GM19238 (cell line): Measurements from ENCODE around the gene JARID2.
A peak's percentile ranks its signal among the peaks of the same experiment; 100 is the strongest.
"Not testable (repeated sequence)": the region's sequence is repeated elsewhere in the genome, so short reads cannot be mapped to it uniquely, and the experiment has no call there.

ENCODE experiments used
- DNase-seq: peaks from one replicate; pipeline ENCODE4 v3.0.0; 2011; ENCODE audit warnings: low spot score; ENCODE audit not compliant: insufficient read length

Gene JARID2

DNA sequence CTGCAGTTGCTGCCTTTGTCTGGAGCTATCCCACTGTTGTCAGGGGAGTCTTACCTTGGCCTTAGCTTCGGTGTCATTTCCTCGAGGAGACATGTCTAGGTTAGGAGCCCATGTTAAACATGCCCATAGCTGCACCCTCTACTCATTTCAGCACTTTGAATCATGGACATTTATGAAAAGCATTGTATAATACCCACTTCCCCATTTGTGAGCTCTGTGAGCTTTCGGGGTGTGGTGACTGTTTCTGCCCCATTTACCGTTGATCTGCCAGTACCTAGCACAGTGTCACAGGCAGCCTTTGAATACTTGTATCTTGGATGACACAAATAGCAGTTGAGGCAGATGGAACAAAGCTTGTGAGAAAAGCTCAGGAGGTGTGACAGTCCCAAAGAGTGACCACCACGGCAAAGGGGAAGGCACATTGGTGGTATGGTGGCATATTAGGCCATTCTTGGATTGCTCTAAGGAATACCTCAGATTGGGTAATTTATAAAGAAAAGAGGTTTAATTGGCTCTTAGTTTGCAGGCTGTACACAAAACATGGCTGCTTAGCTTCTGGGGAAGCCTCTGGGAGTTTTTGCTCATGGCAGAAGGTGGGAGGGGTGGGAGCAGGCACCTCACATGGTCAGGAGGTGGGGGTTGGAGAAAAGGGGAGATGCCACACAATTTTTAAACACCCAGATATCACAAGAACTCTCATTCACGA lies 42.0 kb downstream of the JARID2 start:
- peak; percentile 50 for DNase-seq

- DNase-seq = no peak
Measured at GRCh38 chr6:15288856-15289255, 43.0 kb downstream of the JARID2 start.

- DNase-seq = not testable (repeated sequence)
Measured at GRCh38 chr6:15289456-15289855, 43.6 kb downstream of the JARID2 start.

DNA sequence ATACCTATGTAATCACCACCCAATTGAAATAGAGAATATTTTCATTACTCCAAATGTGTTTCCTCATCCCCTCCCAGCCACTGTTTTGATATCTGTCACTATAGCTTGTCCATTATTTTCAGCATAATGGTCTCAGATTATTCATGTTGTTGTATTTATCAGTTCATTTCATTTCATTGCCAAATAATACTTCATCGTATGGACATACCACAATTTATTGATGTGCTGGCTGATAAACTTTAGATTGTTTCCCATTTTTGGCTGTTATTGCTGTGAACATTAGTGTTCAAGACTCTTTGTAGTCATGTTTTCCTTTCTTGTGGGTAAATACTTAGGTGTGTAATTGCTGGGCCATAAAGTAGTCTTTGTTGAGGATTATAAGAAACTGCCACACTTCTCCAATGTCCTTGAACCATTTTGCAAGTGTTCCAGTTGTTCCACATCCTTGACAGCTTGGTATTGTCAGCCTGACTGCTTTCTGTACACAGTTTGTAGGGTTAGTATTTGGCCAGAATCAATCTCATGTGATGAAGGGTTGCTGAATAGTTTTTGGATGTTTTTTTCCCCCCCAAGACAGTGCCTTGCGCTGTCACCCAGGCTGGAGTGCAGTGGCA lies 44.3 kb downstream of the JARID2 start:
- no peak for DNase-seq

- no peak for DNase-seq
Measured at GRCh38 chr6:15290962-15291704, 45.3 kb downstream of the JARID2 start.

GRCh38 chr6:15292721-15293302 lies 46.9 kb downstream of the JARID2 start:
- no peak for DNase-seq

DNA sequence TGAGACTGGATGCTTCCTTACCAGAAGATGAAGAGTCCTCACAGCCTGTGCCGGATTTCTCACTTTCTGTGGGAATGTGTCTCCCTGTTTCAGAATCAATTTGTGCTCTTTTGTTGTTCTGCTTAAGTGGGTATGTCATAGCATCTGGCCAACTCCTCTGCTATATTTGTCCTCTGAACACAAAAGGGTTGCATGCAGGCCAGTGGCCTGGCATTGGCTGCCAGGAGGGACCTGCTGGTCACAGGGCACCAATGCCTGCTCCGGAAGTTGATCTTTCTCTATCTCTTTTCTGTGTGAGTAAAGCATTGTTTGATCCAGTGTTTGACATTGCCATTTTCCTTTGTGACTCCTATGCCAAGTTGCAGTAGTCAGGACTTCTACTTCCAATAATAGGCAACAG lies 47.8 kb downstream of the JARID2 start:
- DNase-seq = no peak

- no peak for DNase-seq
Measured at GRCh38 chr6:15294504-15294903, 48.6 kb downstream of the JARID2 start.

DNA sequence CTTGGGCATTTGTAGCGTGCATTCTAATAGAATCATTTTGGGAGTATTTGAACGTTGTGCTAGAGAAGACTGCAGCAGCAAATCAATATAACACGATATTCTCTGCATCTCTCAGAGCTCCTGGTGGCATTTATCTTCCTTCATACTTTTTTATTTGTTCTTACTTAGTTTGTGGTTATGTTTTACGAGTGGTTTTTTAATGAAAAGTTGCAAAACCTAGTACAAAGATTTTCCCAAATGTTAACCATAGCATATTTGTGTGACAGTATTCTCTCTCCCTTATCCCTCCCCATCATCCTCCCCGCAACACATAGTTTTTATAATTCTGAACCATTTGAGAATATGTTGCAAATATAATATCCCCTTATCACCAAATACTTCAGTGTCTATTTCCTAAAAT lies 50.4 kb downstream of the JARID2 start:
- DNase-seq = no peak

DNA sequence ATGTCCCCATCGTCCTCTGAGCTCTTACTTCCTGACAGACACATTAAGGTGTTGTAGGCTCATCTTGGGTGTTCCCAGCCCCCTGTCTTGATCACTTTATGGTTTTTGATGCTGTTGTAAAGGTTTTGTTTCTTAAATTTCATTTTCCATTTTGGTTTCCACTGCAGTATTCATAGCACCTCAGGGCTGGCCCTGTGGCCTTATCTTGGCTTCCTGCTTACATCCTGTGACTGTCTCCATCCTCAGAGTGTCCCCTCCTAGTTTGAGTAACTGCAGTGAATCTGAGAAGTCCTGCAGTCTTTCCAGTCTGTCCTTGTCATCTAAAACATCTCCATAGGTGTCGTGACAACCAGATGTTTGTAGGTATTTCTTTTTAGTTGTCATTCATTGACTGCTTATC lies 50.9 kb downstream of the JARID2 start:
- DNase-seq = peak; percentile 28

DNA sequence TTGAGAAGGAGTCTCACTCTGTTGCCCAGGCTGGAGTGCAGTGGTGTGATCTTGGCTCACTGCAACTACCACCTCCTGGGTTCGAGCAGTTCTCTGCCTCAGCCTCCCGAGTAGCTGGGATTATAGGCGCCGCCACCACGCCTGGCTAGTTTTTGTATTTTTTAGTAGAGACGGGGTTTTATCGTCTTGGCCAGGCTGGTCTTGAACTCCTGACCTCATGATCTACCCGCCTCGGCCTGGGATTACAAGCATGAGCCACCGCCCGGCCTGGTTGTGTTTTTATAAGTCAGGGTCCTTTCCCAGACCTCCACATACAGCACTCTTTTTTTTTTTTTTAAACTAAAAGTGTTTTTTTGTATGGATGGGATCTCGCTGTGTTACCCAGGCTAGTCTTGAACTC lies 51.3 kb downstream of the JARID2 start:
- not testable (repeated sequence) for DNase-seq

DNA sequence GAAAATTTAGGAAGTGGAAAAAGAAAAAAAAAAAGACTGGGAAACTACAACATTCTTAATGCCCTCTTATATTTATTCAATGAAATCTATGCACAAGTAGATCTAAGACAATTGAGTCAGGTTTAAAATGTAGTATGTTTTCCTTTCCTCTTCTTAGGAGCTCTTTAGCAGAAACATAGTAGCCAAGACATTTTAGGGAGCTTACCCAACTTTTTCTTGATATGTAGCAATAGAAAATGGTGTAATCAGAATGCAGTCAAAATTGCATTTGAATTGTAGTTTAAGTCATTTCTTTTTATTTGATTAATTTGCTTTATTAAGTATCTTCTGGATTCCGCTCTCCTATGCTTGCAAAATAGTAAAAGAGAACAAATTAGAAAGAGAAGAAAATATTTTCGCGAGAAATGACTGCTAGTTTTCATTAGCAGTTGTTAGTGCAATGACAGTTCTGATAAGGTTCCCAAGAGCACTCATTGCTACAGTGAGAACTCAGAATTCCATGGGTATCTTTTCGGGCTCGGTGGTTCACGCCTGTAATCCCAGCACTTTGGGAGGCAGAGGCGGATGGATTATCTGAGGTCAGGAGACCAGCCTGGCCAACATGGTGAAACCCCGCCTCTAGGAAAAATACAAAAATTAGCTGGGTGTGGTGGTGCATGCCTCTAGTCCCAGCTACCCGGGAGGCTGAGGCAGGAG lies 52.2 kb downstream of the JARID2 start:
- no peak for DNase-seq

- peak; percentile 68 for DNase-seq
Measured at GRCh38 chr6:15299430-15300131, 53.7 kb downstream of the JARID2 start.

DNA sequence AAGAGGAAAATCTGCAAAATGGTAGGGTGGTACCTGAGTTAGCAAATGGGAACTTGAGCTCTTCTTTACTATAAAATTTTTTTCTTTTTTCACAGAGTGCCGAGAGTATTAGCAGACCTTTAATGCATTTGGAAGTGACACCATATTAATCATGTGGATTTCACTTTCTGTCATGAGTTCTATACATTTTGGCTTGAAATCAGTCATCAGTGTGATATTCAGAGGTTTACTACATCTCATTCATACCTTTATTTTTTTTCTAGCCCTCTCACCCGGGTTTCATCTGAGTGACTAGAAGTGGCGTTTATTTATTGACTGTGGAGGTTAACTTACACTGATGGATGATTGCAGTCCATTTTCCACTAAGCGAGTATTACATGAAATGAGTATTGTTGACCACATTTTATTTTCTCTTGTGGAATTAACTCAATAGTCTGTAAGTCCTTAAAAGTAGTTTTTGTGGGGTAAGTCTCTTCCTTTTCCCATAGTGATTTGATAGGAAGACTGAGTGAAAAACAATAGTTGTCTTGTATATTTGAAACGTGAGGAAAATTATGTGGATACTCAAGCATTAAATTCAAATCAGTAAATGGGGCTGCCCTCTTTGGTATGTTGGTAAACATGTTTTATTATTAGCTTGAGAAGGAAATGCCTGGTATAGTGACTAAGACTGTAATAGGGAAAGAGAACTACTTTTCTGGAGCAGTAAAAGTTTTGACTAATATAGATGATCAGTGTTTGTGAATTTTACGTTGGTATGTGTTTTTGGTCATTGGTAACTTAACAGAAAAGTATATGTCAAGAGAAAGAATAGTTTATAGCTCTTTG lies 55.5 kb downstream of the JARID2 start:
- DNase-seq = no peak

DNA sequence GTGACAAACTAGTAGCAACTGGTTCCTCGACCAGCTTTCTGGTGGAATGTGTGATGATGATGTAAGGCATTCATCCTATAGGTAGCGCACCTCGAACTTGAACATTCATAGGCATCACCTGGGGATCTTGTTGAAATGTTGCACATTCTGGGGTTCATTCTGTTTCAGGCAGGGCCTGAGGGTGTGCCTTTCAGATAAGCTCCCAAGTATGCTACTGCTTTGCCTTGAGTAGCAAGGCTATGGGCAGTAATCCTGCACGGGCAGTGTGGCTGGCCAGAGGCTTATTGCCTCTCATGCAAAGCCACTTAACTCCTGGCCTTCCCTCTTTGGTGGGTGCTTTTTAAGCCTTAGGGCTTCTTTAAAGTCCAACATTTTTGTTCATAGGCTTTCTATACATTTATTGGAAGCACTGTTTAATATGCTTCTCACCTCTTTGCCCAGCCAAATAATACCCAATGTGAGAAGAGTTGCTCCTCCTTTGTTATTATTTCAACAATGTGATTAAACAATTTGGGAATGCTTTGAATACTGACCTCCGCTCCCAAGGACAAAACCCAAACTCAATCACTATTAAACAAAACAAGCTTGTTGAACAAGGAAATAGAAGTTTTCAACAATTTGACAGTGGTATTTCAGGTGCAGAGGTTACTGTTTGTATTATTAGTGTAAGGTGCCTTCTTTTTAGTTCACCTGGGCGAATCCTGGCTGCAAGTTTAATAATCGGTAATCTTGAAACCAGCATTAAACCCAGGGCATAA lies 57.5 kb downstream of the JARID2 start:
- DNase-seq = no peak

DNA sequence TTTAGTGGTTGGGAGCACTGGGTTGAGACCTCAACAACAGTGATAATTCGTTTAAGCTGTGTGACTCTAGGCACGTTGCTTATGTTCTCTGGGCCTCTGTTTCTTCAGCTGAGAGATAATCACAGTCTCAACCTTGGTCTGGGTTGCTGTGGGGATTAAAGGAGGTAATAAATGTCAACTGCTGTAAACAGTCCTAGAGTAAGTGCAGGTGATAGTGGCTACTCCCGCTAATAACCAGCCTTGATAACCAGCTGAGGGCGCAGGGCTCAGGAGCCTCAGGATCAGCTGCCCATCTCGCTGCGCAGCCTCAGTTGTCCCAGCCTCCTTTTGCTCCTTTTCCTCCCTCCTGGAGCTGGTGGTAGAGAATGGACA lies 58.0 kb downstream of the JARID2 start:
- DNase-seq = no peak

- DNase-seq = no peak
Measured at GRCh38 chr6:15304337-15305042, 58.6 kb downstream of the JARID2 start.

DNA sequence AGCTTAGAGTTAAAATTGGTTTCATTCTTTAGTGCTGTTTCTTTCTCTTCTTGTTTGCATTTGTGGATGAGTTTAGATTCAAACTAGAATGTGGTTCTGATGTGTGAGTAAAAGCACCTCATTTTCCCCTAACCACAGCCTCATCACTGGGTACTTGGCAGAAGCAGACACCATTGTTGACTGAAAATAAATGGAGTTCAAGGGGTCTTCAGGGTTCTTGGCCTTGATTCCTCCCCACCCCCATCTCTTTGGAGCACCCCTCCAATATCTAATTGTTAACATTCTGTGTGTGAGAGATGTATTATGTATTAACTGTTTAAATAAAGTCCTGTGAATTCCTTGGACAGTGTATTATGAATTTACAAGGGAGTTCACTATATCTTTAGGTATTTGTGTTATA lies 59.6 kb downstream of the JARID2 start:
- DNase-seq = no peak

GRCh38 chr6:15305909-15306308 lies 60.0 kb downstream of the JARID2 start:
- DNase-seq = no peak
